ENCODE results near the gene EI24.

DNA sequence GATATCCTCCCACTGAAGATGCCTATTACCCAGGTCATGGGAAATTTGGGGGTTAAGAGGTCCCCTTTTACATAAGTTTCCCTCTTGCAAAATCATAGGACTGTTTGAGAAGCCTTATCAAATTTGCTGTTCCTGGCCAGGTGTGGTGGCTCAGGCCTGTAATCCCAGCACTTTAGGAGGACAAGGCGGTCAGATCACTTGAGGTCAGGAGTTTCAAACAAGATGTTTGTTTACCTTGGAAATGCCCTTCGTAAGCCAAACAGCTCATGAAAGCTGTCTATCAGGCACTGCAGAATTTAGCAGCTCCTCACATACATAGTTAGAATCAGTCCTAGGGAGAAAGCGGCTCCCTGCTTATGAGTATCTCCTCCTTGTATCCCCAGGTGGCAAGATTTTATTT lies 4.9 kb upstream of the EI24 start:
- no peak for TF ChIP-seq EGR1 (IDR thresholded peaks at IDR 0.05; ENCODE audit: low read depth in 2 of 2)
- TF ChIP-seq, protein P1, sequence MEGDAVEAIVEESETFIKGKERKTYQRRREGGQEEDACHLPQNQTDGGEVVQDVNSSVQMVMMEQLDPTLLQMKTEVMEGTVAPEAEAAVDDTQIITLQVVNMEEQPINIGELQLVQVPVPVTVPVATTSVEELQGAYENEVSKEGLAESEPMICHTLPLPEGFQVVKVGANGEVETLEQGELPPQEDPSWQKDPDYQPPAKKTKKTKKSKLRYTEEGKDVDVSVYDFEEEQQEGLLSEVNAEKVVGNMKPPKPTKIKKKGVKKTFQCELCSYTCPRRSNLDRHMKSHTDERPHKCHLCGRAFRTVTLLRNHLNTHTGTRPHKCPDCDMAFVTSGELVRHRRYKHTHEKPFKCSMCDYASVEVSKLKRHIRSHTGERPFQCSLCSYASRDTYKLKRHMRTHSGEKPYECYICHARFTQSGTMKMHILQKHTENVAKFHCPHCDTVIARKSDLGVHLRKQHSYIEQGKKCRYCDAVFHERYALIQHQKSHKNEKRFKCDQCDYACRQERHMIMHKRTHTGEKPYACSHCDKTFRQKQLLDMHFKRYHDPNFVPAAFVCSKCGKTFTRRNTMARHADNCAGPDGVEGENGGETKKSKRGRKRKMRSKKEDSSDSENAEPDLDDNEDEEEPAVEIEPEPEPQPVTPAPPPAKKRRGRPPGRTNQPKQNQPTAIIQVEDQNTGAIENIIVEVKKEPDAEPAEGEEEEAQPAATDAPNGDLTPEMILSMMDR (IDR thresholded peaks at IDR 0.05; ENCODE audit: low read depth, low read length, missing input control) = no peak

Data from liver (tissue), 3 donors.